CD14-positive monocyte (primary cell): ENCODE data around the gene CLDN24. TPM values are rescaled to one million over a fixed set of nuclear protein-coding genes. Genes with fewer than 3 reads are reported as not detected.

Experiments used
- DNase-seq, 3 donors: peaks; one replicate each; pipeline ENCODE4 v3.0.0-alpha.2; 2011 to 2022
- H2AFZ ChIP-seq: 2 replicates; pipeline ENCODE4 v1.6.0; 2012; ENCODE audit warnings: mild to moderate bottlenecking, low read depth, low read length, inconsistent platforms; ENCODE audit not compliant: insufficient read depth, poor library complexity, severe bottlenecking
- H3K27ac ChIP-seq, 2 donors: 1 replicate in 1 of 2; 2 replicates in 1 of 2; pipeline ENCODE4 v1.5.1; 2012 to 2013; ENCODE audit warnings: low read length in 2 of 2, control low read depth in 1 of 2, inconsistent platforms in 1 of 2, low read depth in 1 of 2, mild to moderate bottlenecking in 1 of 2
- H3K27me3 ChIP-seq, 2 donors: one replicate each; pipeline versions ENCODE4 v1.6.0 to v1.6.1; 2011 to 2013; ENCODE audit warnings: low read length in 2 of 2; ENCODE audit not compliant: control insufficient read depth in 2 of 2, insufficient read depth in 2 of 2
- H3K36me3 ChIP-seq, 2 donors: replicated peaks in 1 of 2; 1 replicate in 1 of 2; 2 replicates in 1 of 2; pipeline versions ENCODE4 v1.5.1 to v1.6.1; 2012 to 2013; ENCODE audit warnings: low read length in 2 of 2, control low read depth in 1 of 2, inconsistent platforms in 1 of 2, mild to moderate bottlenecking in 1 of 2; ENCODE audit not compliant: insufficient read depth in 2 of 2, control insufficient read depth in 1 of 2
- H3K4me1 ChIP-seq, 2 donors: 1 replicate in 1 of 2; 2 replicates in 1 of 2; pipeline versions ENCODE4 v1.5.1 to v1.6.1; 2012 to 2013; ENCODE audit warnings: low read length in 2 of 2, control low read depth in 1 of 2, inconsistent platforms in 1 of 2, mild to moderate bottlenecking in 1 of 2, moderate library complexity in 1 of 2; ENCODE audit not compliant: insufficient read depth in 2 of 2, control insufficient read depth in 1 of 2
- H3K4me2 ChIP-seq: replicated peaks from 2 replicates; pipeline ENCODE3; 2012; ENCODE audit warnings: low read length, moderate library complexity, mild to moderate bottlenecking; ENCODE audit not compliant: poor library complexity, severe bottlenecking; ENCODE audit errors: extremely low read depth
- H3K4me3 ChIP-seq, 3 experiments: fragments of 200-600 bp in 1 of 3; sonication (generic) in 1 of 3; replicated peaks in 1 of 3; 1 replicate in 2 of 3; 2 replicates in 1 of 3; pipeline ENCODE4 v1.5.1; 2011 to 2013; ENCODE audit warnings: low read length in 3 of 3, mild to moderate bottlenecking in 3 of 3, control low read depth in 2 of 3, low read depth in 2 of 3, inconsistent platforms in 1 of 3, moderate library complexity in 1 of 3
- H3K79me2 ChIP-seq: 2 replicates; pipeline ENCODE4 v1.6.0; 2012; ENCODE audit warnings: mild to moderate bottlenecking, control low read depth, inconsistent platforms, low read length, moderate library complexity; ENCODE audit not compliant: insufficient read depth
- H3K9ac ChIP-seq: 2 replicates; pipeline ENCODE4 v1.6.0; 2017; ENCODE audit warnings: low read length, mild to moderate bottlenecking; ENCODE audit not compliant: insufficient read depth, poor library complexity, severe bottlenecking
- H3K9me3 ChIP-seq, 2 donors: replicated peaks in 1 of 2; 1 replicate in 1 of 2; 2 replicates in 1 of 2; pipeline versions ENCODE4 v1.5.1 to v1.6.1; 2012 to 2013; ENCODE audit warnings: low read length in 2 of 2, control low read depth in 1 of 2; ENCODE audit not compliant: control insufficient read depth in 1 of 2, insufficient read depth in 1 of 2
- H4K20me1 ChIP-seq: 2 replicates; pipeline ENCODE4 v1.6.0; 2012; ENCODE audit warnings: mild to moderate bottlenecking, low read length, control low read depth, moderate library complexity; ENCODE audit not compliant: insufficient read depth
- H3K27ac Mint-ChIP-seq, 7 donors: one replicate each; pipeline ENCODE4 v1.8.0; 2020; ENCODE audit warnings: mild to moderate bottlenecking in 7 of 7, mixed read lengths in 7 of 7, moderate library complexity in 6 of 7, inconsistent platforms in 2 of 7
- H3K27me3 Mint-ChIP-seq, 3 donors: one replicate each; pipeline ENCODE4 v1.8.0; 2021 to 2022; ENCODE audit warnings: low read depth in 3 of 3, mild to moderate bottlenecking in 3 of 3, mixed read lengths in 3 of 3, moderate library complexity in 3 of 3, inconsistent platforms in 1 of 3
- H3K36me3 Mint-ChIP-seq, 2 donors: one replicate each; pipeline ENCODE4 v1.8.0; 2020; ENCODE audit warnings: mixed read lengths in 2 of 2, inconsistent platforms in 1 of 2, mild to moderate bottlenecking in 1 of 2
- H3K4me1 Mint-ChIP-seq: one replicate; pipeline ENCODE4 v1.8.0; 2020; ENCODE audit warnings: mild to moderate bottlenecking, mixed read lengths
- H3K4me3 Mint-ChIP-seq, 2 donors: one replicate each; pipeline ENCODE4 v1.8.0; 2020; ENCODE audit warnings: mild to moderate bottlenecking in 2 of 2, mixed read lengths in 2 of 2, moderate library complexity in 1 of 2
- H3K9me3 Mint-ChIP-seq, 7 donors: one replicate each; pipeline ENCODE4 v1.8.0; 2020 to 2022; ENCODE audit warnings: mixed read lengths in 7 of 7, mild to moderate bottlenecking in 6 of 7, moderate library complexity in 6 of 7, inconsistent platforms in 2 of 7
- WGBS: methylation state at CpG from one replicate; pipeline ENCODE4 v1.1.5; 2013; ENCODE audit warnings: missing lambda C conversion rate; ENCODE audit not compliant: insufficient coverage; 5-methylcytosine and 5-hydroxymethylcytosine counted together
- intact Hi-C, 2 donors: fragments of 100-400 bp; cut with micrococcal nuclease; formaldehyde crosslinking; loops; one replicate each; pipeline versions ENCODE4 v1.15.0 to v1.15.1; 2023
- polyA plus RNA-seq, 3 donors: library from polyadenylated mRNA; depleted of rRNA in 1 of 3; unstranded in 2 of 3; stranded (reverse) in 1 of 3; fragments of 300-500 nt in 2 of 3; fragments of >200 nt in 1 of 3; fragmentation: Illumina TruSeq in 2 of 3; gene quantifications; 1 replicate in 2 of 3; 2 replicates in 1 of 3; pipeline ENCODE4 v1.2.3, GENCODE V29; 2012 to 2021
- TF ChIP-seq, protein P1 (sequence below): fragments of 200-600 bp; IDR thresholded peaks from one replicate; pipeline ENCODE4 v1.8.0; 2022; ENCODE audit warnings: antibody characterized with exemption, mild to moderate bottlenecking

CLDN24 gene
- polyA plus RNA-seq, 3 donors: not detected

DNA sequence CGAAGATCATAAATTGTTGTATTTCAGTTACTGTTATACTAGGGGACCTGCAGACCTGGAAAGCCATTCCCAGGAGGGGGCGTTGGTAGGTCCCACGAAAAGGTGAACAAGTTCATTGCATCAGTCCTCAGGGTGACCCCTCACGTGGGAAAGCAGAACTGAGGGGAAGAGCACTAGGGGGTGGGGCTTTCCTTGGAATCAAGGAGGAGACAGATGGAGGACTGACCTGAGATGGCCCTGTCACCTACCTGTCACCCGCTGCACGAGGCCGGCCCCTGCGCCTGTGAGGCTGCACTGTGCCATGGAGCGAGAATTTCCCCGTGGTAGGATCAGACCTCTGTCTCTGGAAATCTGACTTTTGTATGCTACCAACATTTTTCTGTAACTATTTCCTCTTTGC, 41.8 kb upstream of the CLDN24 start:
- Histone ChIP-seq H3K27ac (no peak overlapping the region), H2AFZ (peak overlapping the region; percentile 46), H3K9me3 (no peaks in the 10 kb centered on the region), H4K20me1 (no peaks in the 10 kb centered on the region), H3K4me3 (no peak overlapping the region), H3K9ac (no peak overlapping the region), H3K4me2 (no peak overlapping the region), H3K27me3 (no peaks in the 10 kb centered on the region), H3K4me1 (peaks cover 8 to 10% of the 10 kb centered on the region in 2 donors), H3K36me3 (no peaks in the 10 kb centered on the region), H3K79me2 (no peaks in the 10 kb centered on the region)
- TF ChIP-seq, protein P1, sequence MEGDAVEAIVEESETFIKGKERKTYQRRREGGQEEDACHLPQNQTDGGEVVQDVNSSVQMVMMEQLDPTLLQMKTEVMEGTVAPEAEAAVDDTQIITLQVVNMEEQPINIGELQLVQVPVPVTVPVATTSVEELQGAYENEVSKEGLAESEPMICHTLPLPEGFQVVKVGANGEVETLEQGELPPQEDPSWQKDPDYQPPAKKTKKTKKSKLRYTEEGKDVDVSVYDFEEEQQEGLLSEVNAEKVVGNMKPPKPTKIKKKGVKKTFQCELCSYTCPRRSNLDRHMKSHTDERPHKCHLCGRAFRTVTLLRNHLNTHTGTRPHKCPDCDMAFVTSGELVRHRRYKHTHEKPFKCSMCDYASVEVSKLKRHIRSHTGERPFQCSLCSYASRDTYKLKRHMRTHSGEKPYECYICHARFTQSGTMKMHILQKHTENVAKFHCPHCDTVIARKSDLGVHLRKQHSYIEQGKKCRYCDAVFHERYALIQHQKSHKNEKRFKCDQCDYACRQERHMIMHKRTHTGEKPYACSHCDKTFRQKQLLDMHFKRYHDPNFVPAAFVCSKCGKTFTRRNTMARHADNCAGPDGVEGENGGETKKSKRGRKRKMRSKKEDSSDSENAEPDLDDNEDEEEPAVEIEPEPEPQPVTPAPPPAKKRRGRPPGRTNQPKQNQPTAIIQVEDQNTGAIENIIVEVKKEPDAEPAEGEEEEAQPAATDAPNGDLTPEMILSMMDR: no peak
- Mint-ChIP-seq H3K27me3 (peaks cover 0 to 3% (median 0%) of the 10 kb centered on the region in 3 donors), H3K36me3 (no peaks in the 10 kb centered on the region), H3K4me3 (no peak overlapping the region), H3K9me3 (peaks cover 0 to 3% (median 0%) of the 10 kb centered on the region in 7 donors), H3K4me1 (peaks cover 17% of the 10 kb centered on the region), H3K27ac (no peak overlapping the region)
- DNase-seq: no peak
- intact Hi-C loops: no loop called here
- 64% methylated on average over 7 of the region's 10 CpGs for WGBS

- Histone ChIP-seq H2AFZ (no peak overlapping the region), H3K79me2 (no peaks in the 10 kb centered on the region), H3K4me1 (peaks cover 8 to 10% of the 10 kb centered on the region in 2 donors), H3K36me3 (no peaks in the 10 kb centered on the region), H3K27me3 (no peaks in the 10 kb centered on the region), H3K4me2 (no peak overlapping the region), H3K4me3 (no peak overlapping the region), H3K27ac (no peak overlapping the region), H4K20me1 (no peaks in the 10 kb centered on the region), H3K9ac (no peak overlapping the region), H3K9me3 (no peaks in the 10 kb centered on the region)
- intact Hi-C loops: no loop called here
- TF ChIP-seq, protein P1: no peak
- H3K27me3 Mint-ChIP-seq: peaks cover 0 to 3% (median 0%) of the 10 kb centered on the region in 3 donors
- DNase-seq: no peak
- no peak overlapping the region for H3K4me3 Mint-ChIP-seq
- peaks cover 0 to 3% (median 0%) of the 10 kb centered on the region in 7 donors for H3K9me3 Mint-ChIP-seq
- WGBS: 82% methylated on average over 7 of the region's 15 CpGs
- peaks cover 17% of the 10 kb centered on the region for H3K4me1 Mint-ChIP-seq
- H3K36me3 Mint-ChIP-seq: no peaks in the 10 kb centered on the region
- H3K27ac Mint-ChIP-seq: no peak overlapping the region
Measured at GRCh38 chr4:183362916-183363542, 40.8 kb upstream of the CLDN24 start.
